Measurements from ENCODE around the gene TFEB.

Gene TFEB

DNA sequence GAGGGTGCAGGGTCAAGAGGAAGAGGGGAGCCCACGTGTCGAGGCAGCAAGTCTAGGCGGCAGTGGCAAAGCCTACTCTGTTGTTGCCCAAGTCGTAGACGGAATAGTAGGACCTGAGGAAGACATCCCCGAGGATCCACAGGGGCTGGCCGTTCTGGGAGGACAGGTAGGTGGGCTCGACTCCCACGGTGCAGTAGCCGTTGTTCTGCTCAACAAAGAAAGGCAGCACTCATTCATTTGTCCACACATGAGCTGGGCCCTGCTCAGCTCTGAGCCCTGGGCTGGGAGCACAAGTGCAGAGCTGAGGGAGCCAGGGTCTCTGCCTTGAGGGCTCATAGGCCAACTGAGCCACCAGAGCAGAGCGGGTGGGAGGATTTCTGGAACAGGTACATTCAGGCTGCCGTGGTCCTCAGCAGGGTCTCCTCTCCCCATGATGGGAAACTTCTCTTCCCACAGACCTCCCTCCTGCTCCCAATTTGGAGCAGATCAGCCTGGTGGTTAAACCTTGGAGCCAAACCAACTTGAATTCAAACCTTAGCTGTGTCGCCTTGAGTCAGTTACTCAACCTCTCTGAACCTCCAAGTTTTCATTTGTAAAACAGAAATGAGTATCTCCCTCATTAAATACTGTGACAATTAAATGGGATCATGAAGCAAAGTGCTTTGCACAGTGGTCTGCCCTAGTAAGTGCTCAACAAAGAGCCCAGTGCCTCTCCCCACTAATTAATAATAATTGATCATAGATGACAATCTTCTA is 1.6 kb upstream of the TFEB start:
- DNase-seq (ENCODE audit: low spot score) = no peak

DNA sequence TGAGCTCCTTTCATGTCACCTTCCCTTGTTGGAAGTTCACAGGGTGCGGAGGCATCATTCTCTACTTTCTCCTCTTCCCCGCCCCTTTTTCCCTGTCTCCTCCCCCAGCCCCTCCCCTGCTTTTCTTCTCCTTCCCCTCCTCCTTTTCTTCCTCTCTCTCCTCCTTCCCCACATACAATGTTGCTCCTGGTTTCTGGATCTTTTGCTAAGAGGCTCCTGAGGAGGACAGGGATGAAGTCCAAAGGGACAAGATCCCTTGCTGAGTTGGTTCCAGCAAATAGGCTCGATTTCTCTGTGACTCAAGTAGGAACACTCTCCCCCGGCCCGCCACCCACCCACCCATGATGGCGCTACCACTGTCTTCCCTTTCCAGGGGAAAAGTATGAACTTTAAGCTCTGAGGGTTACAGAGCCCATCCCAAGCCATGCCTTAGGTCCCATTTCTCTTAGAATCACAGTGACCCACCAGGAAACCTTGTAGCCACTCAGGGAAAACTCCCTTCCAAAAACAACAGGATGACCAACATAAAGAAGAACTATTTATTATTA is 852 bp upstream of the TFEB start:
- DNase-seq (ENCODE audit: low spot score) = no peak

DNA sequence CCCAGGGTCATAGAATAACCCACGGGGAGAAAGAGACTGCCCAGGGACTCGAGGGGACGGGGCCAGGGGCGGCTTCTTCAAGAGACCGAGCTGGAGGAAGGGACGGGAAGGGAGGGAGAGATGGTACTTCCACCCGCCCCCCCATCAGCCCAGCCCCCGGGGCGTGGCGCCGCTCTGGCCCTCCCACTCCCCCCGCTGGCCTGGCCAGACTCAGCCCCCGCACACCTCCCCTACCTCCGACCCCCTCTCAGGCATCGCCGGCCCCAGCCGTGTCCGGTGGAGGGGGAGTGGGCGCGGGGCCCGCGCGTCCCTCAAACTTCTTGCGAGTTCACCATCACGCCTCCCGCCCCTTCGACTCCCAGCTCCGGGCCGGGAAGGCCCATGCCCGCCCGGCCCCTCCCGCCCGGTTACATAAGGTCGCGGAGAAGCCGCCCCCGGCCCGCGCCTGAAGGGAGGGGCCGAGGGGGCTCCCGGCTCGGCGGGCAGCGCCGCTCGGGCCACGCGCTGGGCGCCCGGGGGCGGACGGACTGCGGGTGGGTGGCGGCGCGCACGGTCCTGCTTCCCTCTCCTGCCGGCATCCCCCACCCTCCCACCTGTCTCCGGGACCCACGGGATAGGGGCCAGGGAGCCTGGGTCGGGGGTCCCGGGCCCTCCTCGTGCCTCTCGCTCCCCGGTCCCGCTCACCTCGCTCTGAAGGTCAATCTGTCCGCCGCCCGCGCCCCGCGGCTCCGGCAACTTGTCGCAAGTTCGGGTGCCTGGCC is 562 bp downstream of the TFEB start:
- no peak for DNase-seq (ENCODE audit: low spot score)

DNA sequence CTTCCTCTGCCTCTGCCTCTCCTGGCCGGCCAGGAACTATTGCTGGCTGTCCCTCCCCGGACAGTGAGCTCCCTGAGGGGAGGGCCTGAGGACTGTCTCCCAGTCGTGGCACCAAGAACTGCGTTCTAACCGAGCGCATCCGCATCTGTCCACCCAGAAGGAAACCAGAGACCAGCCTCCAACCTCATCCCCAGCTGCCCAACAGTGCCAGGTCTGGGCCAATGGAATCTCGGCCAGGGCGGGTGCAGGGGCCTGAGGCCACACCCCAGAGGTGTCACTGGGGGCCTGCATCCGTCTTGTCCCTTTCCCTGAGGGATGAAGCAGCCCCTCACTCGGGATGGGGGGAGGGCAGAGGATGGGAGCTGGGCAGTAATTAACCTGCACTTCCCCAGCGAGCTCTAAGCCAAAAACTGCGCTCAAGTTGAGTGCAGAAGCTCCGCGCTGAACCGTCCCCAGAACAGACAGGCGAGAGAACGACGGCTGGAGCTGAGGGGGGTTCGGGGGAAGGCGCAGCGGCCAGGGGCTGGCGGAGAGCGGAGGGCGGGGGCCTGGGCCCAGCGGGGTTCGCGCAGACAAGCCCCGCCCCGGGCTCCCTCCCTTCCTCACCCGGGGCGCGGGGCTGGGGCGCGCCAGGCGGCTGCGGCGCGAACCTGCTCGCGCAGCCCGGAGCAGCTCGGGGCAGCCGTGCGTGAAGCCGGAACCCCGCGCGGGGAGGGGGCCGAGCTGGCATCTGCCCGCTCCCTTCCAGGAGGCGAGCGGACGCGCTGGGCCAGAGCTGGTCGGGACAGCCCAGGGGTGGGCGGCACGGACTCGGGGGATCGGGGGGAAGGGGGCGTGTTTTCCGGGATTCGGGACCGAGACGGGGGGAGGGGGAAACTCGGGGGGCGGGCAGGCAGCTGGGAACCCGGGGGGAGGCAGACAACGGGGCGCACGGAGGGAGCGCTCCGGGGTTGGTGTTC is 1.4 kb downstream of the TFEB start:
- DNase-seq (ENCODE audit: low spot score) = peak; percentile 91

DNA sequence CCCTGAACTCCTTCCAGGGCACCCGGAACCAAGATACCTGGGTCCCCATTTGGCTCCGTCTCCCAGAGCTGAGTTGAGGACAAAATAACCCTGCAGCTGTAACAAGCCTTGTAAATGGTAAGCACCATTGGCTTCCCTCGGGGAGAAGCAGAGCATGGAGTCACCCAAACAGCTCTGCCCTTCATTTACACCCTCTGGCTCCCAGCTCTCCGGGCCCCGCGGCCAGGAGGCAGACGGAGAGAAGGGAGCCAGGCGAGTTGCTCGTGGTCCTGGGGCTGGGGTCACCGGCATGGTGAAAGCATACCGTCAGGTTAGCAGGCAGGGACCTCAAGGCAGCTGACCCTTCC is 2.1 kb downstream of the TFEB start:
- DNase-seq (ENCODE audit: low spot score) = no peak

DNA sequence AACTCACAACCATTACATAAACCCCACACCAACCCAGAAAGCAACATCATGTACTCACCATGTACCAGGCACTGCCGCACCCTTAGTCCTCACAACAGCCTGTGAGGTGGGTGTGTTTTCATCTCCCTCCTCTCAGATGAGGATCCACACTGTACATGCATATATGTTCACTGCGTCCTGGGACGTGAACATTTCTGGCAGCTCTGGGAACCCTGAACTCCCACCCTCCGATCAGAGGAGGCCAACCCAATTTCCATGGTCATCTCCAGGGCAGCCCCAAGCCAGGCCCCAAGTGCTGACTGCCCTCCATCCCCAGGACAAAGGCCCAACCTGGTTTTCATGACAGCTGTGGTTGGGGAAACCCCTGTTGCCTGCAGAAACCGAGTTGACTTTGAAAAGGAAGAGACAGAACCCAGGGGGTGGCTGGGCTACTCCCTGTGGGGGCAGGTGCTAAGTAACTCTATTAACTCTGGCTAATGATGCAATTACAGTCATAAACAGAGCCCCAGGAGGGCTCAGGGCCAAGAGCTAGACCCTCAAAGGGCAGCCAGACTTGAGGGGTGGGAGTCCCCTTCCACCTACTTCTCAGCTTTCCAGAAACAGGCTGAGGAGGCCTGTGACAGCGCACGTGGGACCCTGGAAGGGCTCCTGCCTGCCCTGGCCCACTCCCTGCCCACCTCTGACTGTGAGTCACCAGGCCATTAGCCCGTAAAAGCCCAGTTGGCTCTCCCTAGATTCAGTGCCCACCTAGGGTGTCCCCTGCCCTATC is 2.6 kb downstream of the TFEB start:
- no peak for DNase-seq (ENCODE audit: low spot score)

DNA sequence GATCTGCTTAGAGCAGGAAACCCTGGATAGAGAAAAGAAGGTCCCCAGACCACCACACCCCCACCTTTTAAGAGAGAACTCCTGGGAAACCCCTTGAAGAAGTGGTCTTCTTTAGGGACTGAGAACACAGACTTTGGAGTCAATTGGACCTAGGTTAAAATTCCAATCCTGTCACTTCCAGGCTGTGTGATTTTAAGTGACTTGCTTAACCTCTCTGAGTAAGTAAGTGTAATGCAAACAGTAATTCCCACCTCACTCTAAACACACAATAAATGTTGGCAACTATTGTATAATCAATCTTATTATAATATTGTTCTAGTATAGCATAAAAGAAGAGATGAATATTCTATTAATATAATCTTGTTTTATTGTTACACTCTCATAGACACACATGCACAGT is 3.3 kb downstream of the TFEB start:
- no peak for DNase-seq (ENCODE audit: low spot score)

DNA sequence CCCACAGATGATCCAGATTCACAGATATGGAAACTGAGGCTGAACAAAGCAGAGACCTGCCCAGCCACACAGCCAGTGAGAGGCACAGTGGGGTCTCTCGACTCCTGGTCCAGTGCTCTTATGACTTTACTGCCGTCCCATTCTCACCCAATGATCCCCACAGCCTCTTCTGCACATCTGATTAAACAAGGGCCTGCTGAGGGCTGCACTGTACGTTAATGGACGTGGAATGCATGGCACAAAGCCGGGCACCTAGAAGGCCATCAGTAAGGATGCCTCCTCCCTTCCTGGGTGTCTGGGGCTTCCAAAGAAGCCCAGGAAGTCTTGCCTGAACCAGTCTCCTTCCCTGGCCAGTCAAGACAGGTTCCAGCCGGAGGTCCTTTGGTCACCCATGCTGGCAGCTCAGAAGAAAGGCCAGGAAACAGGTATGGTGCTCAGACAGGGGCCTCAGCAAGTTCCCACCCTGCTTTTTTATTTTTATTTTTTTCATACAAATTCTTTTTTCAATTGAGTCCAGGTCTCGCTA is 3.8 kb downstream of the TFEB start:
- no peak for DNase-seq (ENCODE audit: low spot score)

DNA sequence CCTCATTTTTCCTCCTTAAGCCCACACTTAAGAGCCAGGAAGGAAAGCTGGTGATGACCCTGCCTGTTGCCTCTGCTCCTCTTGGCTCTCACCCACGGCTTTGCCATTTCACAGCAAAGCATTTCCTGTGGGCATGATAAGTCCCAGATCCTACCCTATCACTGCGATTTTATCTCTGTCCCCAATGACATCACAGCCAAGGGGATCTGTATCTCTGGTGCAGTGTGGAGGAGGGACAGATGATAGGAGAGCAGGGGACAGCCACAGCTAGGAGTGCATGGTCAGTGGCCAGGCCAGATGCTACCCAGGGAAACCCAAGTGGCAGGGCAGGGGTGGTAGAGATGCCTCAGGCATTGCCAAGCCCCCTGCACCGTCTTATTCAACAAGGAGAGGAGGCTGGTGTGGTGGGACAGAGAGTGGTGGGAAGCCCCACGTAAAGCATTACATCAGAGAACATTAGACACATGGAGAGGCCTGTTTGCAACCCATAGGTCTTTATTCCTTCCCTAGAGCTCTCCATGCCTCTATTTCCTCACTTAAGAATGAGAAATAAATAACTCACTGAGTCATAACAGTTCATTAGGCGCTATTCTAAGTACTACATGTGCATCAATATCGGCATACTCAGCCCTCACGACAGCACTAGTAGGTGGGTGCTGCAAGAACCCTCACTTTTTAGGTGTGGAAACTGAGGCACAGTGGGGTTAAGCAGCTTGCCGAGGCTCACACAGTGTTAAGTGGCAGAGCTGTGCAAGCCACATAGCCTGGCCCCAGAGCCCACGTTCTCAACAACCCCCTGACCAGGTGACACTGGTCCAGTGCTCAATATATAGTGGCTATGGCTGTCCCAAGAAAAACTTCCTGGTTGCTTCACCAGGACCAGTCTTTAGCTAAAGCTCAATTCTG is 4.6 kb downstream of the TFEB start:
- DNase-seq (ENCODE audit: low spot score) = no peak

DNA sequence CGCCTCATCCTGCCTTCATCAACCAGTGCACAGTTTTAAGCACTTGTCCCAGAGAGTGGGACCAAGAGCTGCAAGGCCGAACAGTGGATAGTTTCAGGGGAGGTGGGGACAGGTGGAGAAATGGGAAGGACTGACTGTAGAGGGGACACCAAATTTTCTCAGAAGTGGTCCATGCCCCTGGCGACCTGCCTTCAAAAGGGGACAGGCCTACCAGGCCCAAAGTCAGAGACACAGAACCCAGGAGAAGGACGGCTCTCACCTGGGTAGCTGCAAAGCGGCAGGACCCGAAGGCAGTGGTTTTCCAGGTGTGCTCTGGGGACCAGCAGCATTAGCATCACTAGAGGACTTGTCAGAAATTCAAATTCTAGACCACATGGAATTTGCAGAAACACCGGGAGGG is 5.8 kb downstream of the TFEB start:
- DNase-seq (ENCODE audit: low spot score) = no peak

DNA sequence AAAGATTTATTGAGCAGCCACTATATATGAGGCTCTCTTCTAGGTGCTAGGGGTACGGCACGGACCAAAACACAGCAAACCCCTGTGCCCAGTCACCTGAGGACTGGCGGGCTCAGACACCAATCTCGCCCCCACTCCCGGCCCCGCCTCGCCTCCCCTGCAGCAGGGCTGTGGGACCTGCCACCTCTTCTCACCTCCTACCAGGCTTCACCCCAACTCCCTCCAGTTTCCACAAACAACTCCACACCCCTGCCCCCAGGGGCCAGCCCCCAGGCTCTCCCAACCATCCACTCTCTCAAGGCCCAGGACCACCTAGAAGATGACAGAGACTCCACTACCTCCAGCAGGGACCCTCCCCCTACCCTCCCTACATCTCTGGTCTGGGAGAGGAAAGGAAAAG is 6.5 kb downstream of the TFEB start:
- no peak for DNase-seq (ENCODE audit: low spot score)

DNA sequence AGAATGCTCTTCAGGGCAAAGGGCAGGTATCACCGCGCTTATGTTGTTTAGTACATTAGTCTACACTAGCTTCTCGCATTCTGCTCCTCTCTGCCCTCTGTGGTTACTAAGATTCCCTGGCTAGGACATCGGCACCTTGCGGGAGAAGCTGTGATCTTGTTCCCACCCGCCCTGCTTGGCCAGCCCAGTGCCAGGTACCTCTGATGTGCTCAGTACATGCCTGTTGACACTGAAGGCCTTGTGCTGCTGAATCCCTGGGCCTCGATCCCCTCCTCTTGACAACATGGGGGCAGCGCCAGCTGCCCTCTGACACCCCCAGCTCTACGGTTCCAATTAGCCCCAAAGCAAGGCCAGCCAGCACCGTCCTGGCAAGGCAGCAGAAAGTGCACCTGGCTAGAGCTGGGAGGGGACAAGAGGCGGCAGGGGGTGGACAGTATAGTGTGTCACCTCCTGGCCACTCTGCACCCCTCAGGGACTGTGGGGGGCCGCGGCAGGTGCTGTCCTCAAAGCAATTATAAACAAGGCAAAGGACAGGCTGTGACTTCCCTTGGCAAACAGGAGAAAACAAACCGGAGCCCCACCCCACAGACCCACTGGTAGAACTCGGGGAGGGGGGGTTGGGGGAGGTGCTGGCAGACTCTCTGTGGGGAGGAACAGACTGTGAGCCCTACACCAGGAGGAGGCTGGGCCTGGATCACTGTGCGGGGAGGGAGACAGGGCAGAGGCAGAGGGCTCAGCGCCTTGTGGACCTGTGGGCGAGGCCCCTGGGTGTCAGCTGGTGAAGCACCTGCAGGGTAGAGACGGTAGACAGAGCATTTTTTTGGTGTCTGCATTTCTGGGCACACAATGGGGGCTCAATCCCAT is 7.1 kb downstream of the TFEB start:
- no peak for DNase-seq (ENCODE audit: low spot score)

DNA sequence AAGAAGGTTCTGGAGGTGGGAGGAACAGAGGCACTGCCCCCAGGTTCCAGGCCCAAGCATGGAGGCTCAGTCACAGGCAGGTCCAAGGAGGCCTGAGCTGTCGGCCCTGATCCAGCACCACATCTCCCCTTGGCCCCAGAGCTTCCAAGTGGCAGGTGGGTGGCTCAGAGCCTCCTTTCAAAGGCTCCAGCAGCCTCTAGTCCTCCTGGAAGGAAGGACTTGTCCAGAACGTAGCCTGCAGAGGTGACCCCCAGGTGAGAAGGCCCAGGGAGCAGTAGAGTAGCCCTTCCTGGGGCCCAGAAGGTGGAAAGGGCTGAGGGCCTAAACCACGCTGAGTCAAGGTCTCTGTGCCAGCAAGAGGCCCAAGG is 7.7 kb downstream of the TFEB start:
- no peak for DNase-seq (ENCODE audit: low spot score)

DNA sequence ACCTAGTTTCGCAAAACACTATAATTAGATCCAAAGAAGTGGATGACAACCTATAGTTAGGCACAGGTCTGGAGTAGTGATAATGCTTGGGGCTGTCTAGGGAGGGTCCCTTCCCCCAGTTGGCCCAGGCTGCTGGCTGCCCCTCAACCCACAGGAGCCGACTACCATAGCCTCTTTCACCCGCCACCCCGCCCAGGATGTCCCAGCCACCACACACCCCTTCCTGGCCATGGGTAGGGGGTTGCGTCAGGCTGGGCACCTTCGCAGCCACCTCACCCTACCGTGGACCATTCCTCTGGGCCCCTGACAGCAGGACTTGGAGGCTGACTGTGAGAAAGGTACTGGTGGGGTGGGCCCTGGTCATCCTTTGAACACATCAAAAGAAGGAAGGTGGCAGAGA is 8.5 kb downstream of the TFEB start:
- no peak for DNase-seq (ENCODE audit: low spot score)

DNA sequence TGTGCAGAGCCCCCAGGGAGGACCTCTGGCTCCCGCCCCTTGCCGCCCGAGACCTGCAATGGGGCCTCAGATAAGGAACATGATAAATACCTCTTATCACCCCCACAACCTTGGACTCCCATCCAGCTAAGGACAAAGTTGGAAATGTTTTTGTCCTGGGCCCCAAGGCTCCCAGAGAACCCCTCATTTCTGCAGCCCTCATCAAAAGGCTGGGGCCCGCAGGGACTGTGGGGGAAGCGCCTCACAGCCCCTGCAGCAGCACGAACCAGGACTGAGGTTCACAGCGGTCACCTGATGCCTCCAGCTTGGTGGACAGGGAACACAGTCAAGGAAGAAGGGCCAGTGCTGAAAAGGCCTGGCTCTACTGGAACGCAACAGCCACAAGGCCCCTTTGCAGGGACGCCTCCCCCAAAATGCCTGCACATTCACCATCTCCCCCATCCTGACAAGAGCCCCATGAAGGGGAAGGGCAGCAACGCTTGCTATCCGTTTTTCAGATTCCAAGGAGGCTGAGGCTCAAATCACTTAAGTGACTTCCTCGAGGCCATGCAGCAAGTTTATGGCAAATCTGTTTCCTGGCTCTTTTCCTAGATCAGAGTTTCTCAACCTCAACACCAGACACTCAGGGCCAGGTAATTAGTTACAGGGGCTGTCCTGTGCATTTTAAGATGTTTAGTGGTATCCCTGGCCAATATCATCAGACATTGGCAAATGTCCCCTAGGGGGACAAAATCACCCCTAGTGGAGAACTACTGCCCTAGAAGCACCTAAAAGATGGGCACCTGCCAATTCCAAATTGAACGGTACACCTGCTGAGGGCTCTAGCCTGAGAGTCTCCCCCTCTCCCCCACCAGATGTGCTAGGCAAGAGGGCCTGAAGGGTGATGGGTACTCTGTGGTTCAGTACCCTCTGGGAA is 10.6 kb downstream of the TFEB start:
- no peak for DNase-seq (ENCODE audit: low spot score)

DNA sequence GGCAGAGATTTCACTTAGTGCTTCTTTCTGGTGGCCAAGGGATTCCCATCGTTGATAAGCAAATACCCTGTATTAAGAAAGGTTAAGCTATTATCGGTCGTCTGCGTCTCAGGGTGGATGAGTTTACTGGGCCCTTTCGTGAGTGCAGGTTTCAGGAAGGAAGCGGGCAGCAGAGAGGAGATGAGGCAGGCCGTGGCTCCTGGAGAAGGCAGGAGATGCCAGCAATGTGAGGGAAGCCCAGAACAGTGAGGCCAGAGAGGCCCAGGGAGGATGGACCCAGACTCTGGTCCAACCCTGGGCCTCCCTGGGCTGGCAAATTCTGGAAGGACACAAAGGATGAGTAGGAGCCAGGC is 11.2 kb downstream of the TFEB start:
- no peak for DNase-seq (ENCODE audit: low spot score)

DNA sequence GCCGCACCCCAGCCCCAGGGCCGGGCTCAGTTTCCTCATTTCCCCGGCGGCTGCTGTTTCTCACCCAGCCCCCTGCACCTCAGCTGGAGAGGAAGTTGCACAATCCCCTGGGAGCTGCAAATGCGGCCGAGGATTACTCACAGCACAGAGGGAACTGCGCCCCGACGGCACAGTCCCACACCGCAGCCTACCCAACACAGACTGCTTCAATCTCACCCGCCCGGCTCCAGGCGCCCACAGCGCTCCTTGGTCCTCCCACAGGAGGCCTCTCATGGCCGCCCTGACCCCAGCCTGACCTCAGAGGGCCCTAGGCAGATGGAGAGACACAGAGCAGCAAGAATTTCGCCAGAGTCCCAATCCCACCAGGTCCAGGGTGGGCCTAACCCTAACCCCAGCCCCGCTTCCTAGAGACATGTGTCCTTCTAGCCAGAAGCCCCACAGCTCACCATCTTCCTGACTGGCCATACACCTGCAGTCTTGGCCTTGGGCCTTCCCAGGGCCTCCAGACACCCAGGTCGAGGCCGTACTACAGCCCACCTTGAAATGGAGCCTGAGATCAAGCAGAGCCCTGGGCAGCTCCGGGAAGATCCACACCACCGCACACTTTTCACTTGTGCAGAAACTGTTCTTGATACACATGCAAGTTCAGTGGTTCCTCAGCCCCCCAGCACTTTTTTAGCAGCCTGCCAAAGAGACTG is 11.7 kb downstream of the TFEB start:
- no peak for DNase-seq (ENCODE audit: low spot score)
